ENCODE measurements around the gene SYDE1. TPM values are rescaled to one million over a fixed set of nuclear protein-coding genes. Genes with fewer than 3 reads are reported as not detected.

SYDE1 gene
- total RNA-seq, 2 experiments from 2014 or later = 0.22 TPM; not detected in 1

DNA sequence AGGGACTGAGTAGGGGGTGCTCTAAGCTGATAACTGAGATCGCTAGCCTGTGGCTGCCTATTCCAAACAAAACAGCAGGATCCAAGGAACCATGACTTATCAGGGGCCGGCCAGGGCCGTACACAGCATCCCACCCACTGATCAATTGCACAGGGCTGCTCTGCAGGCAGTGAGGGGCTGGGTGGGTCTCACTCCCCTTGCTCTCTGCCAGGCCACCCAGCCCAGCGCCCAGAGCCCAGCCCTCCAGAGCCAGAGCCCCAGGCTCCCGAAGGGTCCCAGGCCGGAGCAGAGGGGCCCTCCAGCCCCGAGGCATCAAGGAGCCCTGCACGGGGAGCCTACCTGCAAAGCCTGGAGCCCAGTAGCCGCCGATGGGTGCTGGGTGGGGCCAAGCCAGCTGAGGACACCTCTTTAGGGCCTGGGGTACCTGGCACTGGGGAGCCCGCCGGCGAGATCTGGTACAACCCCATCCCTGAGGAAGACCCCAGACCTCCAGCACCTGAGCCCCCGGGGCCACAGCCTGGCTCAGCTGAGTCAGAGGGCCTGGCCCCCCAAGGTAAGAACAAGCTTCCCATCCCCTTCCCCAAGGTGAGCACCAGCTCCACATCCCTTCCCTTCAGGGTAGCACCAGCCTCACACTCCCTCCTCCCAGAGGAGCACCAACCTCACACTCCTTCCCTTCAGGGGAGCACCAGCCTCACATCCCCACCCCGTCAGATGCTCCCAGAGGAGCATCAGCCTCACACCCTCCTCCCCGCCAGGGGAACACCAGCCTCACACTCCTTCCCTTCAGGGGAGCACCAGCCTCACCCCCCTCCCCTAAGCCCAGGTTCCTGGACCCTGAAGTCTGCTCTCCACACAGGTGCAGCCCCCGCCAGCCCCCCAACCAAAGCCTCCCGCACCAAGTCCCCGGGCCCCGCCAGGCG is 1.9 kb downstream of the SYDE1 start:
- no peaks in the 10 kb centered on the region for H3K36me3 ChIP-seq (ENCODE audit: insufficient read depth, low read length)
- ChIA-PET POLR2A (no interaction called here), CTCF (no interaction called here)
- peaks cover 7 to 10% of the 10 kb centered on the region in 2 experiments for H3K27me3 ChIP-seq (ENCODE audit: control insufficient read depth in 1 of 2, insufficient read depth in 2 of 2, low read length in 2 of 2)
- no peak for ATAC-seq (ENCODE audit: poor library complexity)
- peaks cover 16% of the 10 kb centered on the region for H3K4me1 ChIP-seq (ENCODE audit: insufficient read depth, low read length)
- H3K4me1 Mint-ChIP-seq (ENCODE audit: low read depth) = peaks cover 17% of the 10 kb centered on the region
- TF ChIP-seq, protein P1, sequence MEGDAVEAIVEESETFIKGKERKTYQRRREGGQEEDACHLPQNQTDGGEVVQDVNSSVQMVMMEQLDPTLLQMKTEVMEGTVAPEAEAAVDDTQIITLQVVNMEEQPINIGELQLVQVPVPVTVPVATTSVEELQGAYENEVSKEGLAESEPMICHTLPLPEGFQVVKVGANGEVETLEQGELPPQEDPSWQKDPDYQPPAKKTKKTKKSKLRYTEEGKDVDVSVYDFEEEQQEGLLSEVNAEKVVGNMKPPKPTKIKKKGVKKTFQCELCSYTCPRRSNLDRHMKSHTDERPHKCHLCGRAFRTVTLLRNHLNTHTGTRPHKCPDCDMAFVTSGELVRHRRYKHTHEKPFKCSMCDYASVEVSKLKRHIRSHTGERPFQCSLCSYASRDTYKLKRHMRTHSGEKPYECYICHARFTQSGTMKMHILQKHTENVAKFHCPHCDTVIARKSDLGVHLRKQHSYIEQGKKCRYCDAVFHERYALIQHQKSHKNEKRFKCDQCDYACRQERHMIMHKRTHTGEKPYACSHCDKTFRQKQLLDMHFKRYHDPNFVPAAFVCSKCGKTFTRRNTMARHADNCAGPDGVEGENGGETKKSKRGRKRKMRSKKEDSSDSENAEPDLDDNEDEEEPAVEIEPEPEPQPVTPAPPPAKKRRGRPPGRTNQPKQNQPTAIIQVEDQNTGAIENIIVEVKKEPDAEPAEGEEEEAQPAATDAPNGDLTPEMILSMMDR (IDR thresholded peaks at IDR 0.05) = no peak
- peaks cover 9 to 28% of the 10 kb centered on the region in 2 experiments for H3K9me3 ChIP-seq (ENCODE audit: control insufficient read depth in 1 of 2, insufficient read depth in 1 of 2, low read length in 2 of 2)
- no peaks in the 10 kb centered on the region for H3K36me3 Mint-ChIP-seq (ENCODE audit: low read depth)
- H3K9me3 Mint-ChIP-seq = peaks cover 8% of the 10 kb centered on the region
- no peak overlapping the region for H3K27ac ChIP-seq (ENCODE audit: low read depth in 1 of 2, low read length in 2 of 2)
- DNase-seq = no peak
- no peak overlapping the region for H3K4me3 Mint-ChIP-seq
- H3K4me3 ChIP-seq (ENCODE audit: low read length) = no peak overlapping the region
- H3K27ac Mint-ChIP-seq = no peak overlapping the region
- peaks cover 18% of the 10 kb centered on the region for H3K27me3 Mint-ChIP-seq
- intact Hi-C loops (cut with DNase I, micrococcal nuclease) = no loop called here

DNA sequence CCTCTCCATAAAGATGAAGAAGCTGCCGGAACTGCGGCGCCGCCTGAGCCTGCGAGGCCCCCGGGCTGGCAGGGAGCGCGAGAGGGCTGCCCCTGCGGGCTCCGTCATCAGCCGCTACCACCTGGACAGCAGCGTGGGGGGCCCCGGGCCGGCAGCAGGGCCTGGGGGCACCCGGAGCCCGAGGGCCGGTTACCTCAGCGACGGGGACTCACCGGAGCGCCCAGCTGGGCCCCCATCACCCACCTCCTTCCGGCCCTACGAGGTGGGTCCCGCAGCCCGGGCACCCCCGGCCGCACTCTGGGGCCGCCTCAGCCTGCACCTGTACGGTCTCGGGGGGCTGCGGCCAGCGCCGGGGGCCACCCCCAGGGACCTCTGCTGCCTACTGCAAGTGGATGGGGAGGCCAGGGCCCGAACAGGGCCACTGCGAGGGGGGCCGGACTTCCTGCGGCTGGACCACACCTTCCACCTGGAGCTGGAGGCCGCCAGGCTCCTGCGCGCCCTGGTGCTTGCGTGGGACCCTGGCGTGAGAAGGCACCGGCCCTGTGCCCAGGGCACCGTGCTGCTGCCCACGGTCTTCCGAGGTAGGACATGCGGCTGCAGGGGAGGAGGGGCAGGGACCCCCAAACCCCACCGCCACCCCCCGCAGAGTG is 2.7 kb downstream of the SYDE1 start:
- H3K4me3 Mint-ChIP-seq = no peak overlapping the region
- TF ChIP-seq, protein P1 (IDR thresholded peaks at IDR 0.05) = no peak

DNA sequence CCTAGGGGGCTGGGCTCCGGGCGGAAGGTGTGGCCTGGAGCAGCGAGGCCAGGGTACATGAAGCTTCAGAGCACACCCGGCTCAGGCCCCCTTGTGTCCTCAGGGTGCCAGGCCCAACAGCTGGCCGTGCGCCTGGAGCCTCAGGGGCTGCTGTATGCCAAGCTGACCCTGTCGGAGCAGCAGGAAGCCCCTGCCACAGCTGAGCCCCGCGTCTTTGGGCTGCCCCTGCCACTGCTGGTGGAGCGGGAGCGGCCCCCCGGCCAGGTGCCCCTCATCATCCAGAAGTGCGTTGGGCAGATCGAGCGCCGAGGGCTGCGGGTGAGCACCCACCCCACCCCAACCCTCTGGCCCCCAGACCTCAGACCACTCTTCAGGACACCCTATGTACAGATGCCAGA is 3.2 kb downstream of the SYDE1 start:
- H3K27ac ChIP-seq (ENCODE audit: low read depth in 1 of 2, low read length in 2 of 2) = no peak overlapping the region
- DNase-seq = no peak
- peaks cover 7% of the 10 kb centered on the region for H3K36me3 ChIP-seq (ENCODE audit: insufficient read depth, low read length)
- Mint-ChIP-seq H3K27ac (no peak overlapping the region), H3K4me1 (ENCODE audit: low read depth) (peaks cover 17% of the 10 kb centered on the region), H3K36me3 (ENCODE audit: low read depth) (no peaks in the 10 kb centered on the region), H3K4me3 (no peak overlapping the region), H3K9me3 (no peaks in the 10 kb centered on the region), H3K27me3 (peaks cover 18% of the 10 kb centered on the region)
- intact Hi-C loops (cut with DNase I, micrococcal nuclease) = no loop called here
- H3K4me1 ChIP-seq (ENCODE audit: insufficient read depth, low read length) = peaks cover 16% of the 10 kb centered on the region
- H3K27me3 ChIP-seq (ENCODE audit: control insufficient read depth in 1 of 2, insufficient read depth in 2 of 2, low read length in 2 of 2) = peaks cover 7 to 10% of the 10 kb centered on the region in 2 experiments
- POLR2A ChIA-PET = no interaction called here
- H3K4me3 ChIP-seq (ENCODE audit: low read length) = no peak overlapping the region
- CTCF ChIA-PET = no interaction called here
- TF ChIP-seq, protein P1 (IDR thresholded peaks at IDR 0.05) = no peak
- H3K9me3 ChIP-seq (ENCODE audit: control insufficient read depth in 1 of 2, insufficient read depth in 1 of 2, low read length in 2 of 2) = peaks cover 0 to 24% of the 10 kb centered on the region in 2 experiments
- ATAC-seq (ENCODE audit: poor library complexity) = no peak

More for the DNA sequence above, 2.7 kb downstream of the SYDE1 start:
- CTCF ChIA-PET = no interaction called here
- H3K27me3 Mint-ChIP-seq = peaks cover 18% of the 10 kb centered on the region
- Histone ChIP-seq H3K4me1 (ENCODE audit: insufficient read depth, low read length) (peaks cover 16% of the 10 kb centered on the region), H3K27ac (ENCODE audit: low read depth in 1 of 2, low read length in 2 of 2) (no peak overlapping the region), H3K4me3 (ENCODE audit: low read length) (no peak overlapping the region), H3K27me3 (ENCODE audit: control insufficient read depth in 1 of 2, insufficient read depth in 2 of 2, low read length in 2 of 2) (peaks cover 7 to 10% of the 10 kb centered on the region in 2 experiments), H3K9me3 (ENCODE audit: control insufficient read depth in 1 of 2, insufficient read depth in 1 of 2, low read length in 2 of 2) (peaks cover 2 to 27% of the 10 kb centered on the region in 2 experiments), H3K36me3 (ENCODE audit: insufficient read depth, low read length) (peaks cover 2% of the 10 kb centered on the region)
- H3K9me3 Mint-ChIP-seq = peaks cover 3% of the 10 kb centered on the region
- no peak for ATAC-seq (ENCODE audit: poor library complexity)
- intact Hi-C loops (cut with DNase I, micrococcal nuclease) = no loop called here
- H3K4me1 Mint-ChIP-seq (ENCODE audit: low read depth) = peaks cover 17% of the 10 kb centered on the region
- H3K36me3 Mint-ChIP-seq (ENCODE audit: low read depth) = no peaks in the 10 kb centered on the region
- DNase-seq = no peak
- H3K27ac Mint-ChIP-seq = no peak overlapping the region
- POLR2A ChIA-PET = no interaction called here

Data from CD4-positive, alpha-beta T cell (primary cell).